CD4-positive, alpha-beta memory T cell (primary cell): Measurements from ENCODE around the gene NLGN2. TPM values are rescaled to one million over a fixed set of nuclear protein-coding genes. Genes with fewer than 3 reads are reported as not detected.

Experiments
- CTCF ChIA-PET: fragments of 350-600 bp; sonication (Branson Sonifier 250); formaldehyde crosslinking; loops from one replicate; lab custom pipeline; 2021; ENCODE audit warnings: inconsistent platforms; ENCODE audit not compliant: partially characterized antibody; lab: Charles Lee
- POLR2A ChIA-PET: fragments of 350-600 bp; sonication (Branson Sonifier 250); formaldehyde crosslinking; loops from one replicate; lab custom pipeline; 2021; ENCODE audit not compliant: partially characterized antibody; lab: Charles Lee
- DNase-seq, 5 donors: peaks; one replicate each; pipeline versions ENCODE4 v3.0.0 to v3.0.0-alpha.2; 2020 to 2022; ENCODE audit warnings: mixed read lengths in 1 of 5
- H3K27ac ChIP-seq: one replicate; pipeline ENCODE4 v1.7.0; 2013; ENCODE audit warnings: low read depth, low read length
- H3K27me3 ChIP-seq: 2 replicates; pipeline ENCODE4 v1.7.0; 2013; ENCODE audit warnings: mild to moderate bottlenecking, low read length, moderate library complexity; ENCODE audit not compliant: insufficient read depth
- H3K36me3 ChIP-seq: 2 replicates; pipeline ENCODE4 v1.7.0; 2013; ENCODE audit warnings: mild to moderate bottlenecking, low read length, moderate library complexity; ENCODE audit not compliant: insufficient read depth
- H3K4me1 ChIP-seq: 2 replicates; pipeline ENCODE4 v1.7.0; 2013; ENCODE audit warnings: mild to moderate bottlenecking, low read length, moderate library complexity; ENCODE audit not compliant: insufficient read depth
- H3K4me3 ChIP-seq, 2 donors: one replicate each; pipeline ENCODE4 v1.7.0; 2013; ENCODE audit warnings: low read length in 2 of 2, mild to moderate bottlenecking in 1 of 2
- H3K9me3 ChIP-seq, 2 donors: one replicate each; pipeline ENCODE4 v1.7.0; 2013; ENCODE audit warnings: low read length in 2 of 2, control low read depth in 1 of 2; ENCODE audit not compliant: control insufficient read depth in 1 of 2
- H3K27ac Mint-ChIP-seq, 7 donors: one replicate each; pipeline ENCODE4 v1.8.0; 2020 to 2021; ENCODE audit warnings: mixed read lengths in 7 of 7, mild to moderate bottlenecking in 6 of 7, inconsistent platforms in 3 of 7, moderate library complexity in 3 of 7
- H3K27me3 Mint-ChIP-seq, 2 donors: one replicate each; pipeline ENCODE4 v1.8.0; 2020 to 2021; ENCODE audit warnings: mixed read lengths in 2 of 2
- H3K36me3 Mint-ChIP-seq, 2 donors: one replicate each; pipeline ENCODE4 v1.8.0; 2020 to 2021; ENCODE audit warnings: mixed read lengths in 2 of 2, inconsistent platforms in 1 of 2, mild to moderate bottlenecking in 1 of 2
- H3K4me1 Mint-ChIP-seq, 4 donors: one replicate each; pipeline ENCODE4 v1.8.0; 2020 to 2021; ENCODE audit warnings: mixed read lengths in 4 of 4, mild to moderate bottlenecking in 1 of 4
- H3K4me3 Mint-ChIP-seq, 8 donors: one replicate each; pipeline ENCODE4 v1.8.0; 2020 to 2021; ENCODE audit warnings: mixed read lengths in 8 of 8, mild to moderate bottlenecking in 7 of 8, moderate library complexity in 6 of 8, inconsistent platforms in 3 of 8
- H3K9me3 Mint-ChIP-seq, 8 donors: one replicate each; pipeline ENCODE4 v1.8.0; 2020 to 2021; ENCODE audit warnings: mixed read lengths in 8 of 8, mild to moderate bottlenecking in 5 of 8, inconsistent platforms in 3 of 8, moderate library complexity in 1 of 8
- intact Hi-C: fragments of 100-400 bp; cut with micrococcal nuclease; formaldehyde crosslinking; loops from one replicate; pipeline ENCODE4 v1.15.1; 2023
- polyA plus RNA-seq, 2 donors: library from polyadenylated mRNA; unstranded; fragments of 300-500 nt; fragmentation: Illumina TruSeq; gene quantifications; one replicate each; pipeline ENCODE4 v1.2.3, GENCODE V29; 2021
- total RNA-seq, 2 experiments: library from RNA; stranded (reverse); gene quantifications; one replicate each; pipeline ENCODE4 v1.2.3, GENCODE V29; 2021

Gene NLGN2
- total and polyA plus RNA-seq, 4 experiments from 2014 or later: 0.08 to 9.8 (median 8.8) TPM; not detected in 1

DNA sequence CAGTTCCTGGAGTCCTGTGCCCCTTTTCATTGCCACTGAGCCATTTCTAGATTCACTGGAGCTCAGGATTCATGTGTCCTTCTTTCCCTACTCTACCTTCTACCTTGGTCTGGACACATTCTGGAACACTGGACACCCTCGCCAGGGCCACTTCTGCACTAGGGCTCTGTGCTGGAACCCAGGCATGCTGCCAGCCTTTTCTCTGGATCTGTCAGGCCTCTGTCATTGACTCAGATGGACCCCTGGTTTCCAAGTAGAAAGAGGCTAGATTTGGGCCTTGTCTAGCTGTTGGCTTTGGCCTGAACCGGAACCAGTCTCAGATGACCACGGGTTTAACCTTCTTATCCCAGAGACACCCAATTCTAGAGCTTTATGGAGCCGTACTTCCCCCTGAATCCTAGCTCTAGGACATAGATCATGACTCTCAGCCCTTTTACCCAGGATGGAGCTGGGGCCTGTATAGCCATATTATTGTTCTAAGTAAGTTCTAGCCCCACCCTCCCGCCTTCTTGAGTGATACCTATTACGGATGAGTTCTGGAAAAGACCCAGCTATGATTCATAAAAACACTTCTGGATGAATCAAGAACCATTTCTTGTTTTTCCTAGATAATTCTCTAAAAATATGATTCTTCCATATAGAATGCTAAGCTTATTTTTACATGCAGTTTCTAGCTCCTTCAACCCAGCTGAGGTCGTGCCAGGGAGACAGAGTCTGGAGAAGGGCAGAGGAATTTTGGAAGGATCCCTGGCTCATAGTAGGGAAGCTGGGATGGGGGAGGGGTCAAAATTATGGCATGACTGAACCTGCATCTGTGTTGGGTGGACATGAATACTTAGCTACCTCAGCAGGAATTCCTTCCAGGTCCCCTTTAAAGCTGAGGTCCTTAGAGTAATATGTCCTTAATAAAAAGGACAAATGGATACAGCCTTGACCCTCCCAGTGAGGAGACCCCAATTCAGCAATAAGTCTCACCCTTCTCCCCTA, 36.1 kb downstream of the NLGN2 start:
- peaks cover 55% of the 10 kb centered on the region for H3K27me3 ChIP-seq
- peak overlapping the region in 1 of 8 donors; percentile 44 for H3K4me3 Mint-ChIP-seq
- intact Hi-C loops: no loop called here
- peaks cover 0 to 11% of the 10 kb centered on the region in 2 donors for H3K36me3 Mint-ChIP-seq
- DNase-seq: peak in 1 of 5 donors; percentile 35
- POLR2A ChIA-PET: interaction anchor here (0.9 to 4.4 kb wide), 6 partner anchors 8 to 140 kb away, joined by 3 to 46 read pairs (median 26); partner anchors contain the start of genes MPDU1, POLR2A, SLC35G6 and TMEM102
- H3K36me3 ChIP-seq: no peaks in the 10 kb centered on the region
- peaks cover 0 to 2% (median 0%) of the 10 kb centered on the region in 8 donors for H3K9me3 Mint-ChIP-seq
- peaks cover 16 to 47% (median 33%) of the 10 kb centered on the region in 4 donors for H3K4me1 Mint-ChIP-seq
- no peak overlapping the region for H3K27ac ChIP-seq
- CTCF ChIA-PET: interaction anchor here (0.8 to 1.5 kb wide), 7 partner anchors 8 to 244 kb away, joined by 3 to 6 read pairs (median 3); partner anchors contain the start of genes TMEM102 and TP53
- H3K4me3 ChIP-seq: no peak overlapping the region
- peaks cover 39% of the 10 kb centered on the region for H3K4me1 ChIP-seq
- no peaks in the 10 kb centered on the region for H3K9me3 ChIP-seq
- peak overlapping the region in 1 of 7 donors; percentile 7 for H3K27ac Mint-ChIP-seq
- peaks cover 42 to 60% of the 10 kb centered on the region in 2 donors for H3K27me3 Mint-ChIP-seq

DNA sequence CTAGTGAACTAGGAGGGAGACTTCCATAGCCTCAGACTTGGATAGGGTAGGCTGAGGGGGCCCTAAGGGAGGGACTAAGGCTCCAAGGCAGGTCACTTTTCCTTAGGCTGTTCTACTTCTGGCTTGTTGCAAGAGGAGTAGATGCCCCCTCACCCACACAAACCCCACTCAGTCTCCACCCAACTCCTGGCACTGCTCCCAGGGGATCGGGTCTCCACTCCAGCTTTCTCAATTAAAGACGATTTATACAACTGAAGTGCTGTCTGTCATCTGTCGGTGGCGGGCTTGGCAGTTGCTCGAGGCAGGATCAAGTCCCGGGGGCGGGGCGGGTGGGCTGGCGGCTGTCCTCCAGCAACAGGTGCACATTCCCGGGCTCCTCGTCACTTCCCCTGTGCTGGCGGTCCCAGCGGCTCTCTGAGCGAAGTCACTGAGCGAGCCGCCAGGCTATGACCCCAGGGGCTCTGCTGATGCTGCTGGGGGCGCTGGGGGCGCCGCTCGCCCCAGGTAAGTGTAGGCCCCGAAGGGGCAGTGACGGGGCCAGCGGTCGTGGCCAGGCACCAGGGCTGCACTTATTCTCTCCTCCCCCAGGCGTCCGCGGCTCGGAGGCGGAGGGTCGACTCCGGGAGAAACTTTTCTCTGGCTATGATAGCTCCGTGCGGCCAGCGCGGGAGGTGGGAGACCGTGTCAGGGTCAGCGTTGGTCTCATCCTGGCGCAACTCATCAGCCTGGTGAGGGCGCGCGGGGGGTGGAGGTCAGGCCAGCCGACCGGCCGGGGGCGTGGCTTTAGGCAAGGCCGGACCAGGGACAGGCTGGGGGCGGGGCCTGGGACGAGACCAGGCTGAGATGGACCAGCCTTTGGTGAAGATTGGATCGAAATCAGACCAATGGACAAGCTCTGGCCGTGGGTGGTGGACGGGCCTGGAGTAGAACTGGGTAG, 37.3 kb downstream of the NLGN2 start, which contains the start of gene CHRNB1:
CHRNB1 (plus strand) TSS at position 380 of the 937 bp plus-strand sequence; CDS start at position 447, 67 bp downstream.
- H3K27ac Mint-ChIP-seq: peak within 1 kb of the TSS in 5 of 7 donors; percentile 29 to 76 (median 57)
- peak within 1 kb of the TSS; percentile 75 to 88 (median 83) for H3K4me3 Mint-ChIP-seq
- Histone ChIP-seq H3K27ac (no peak within 1 kb of the TSS), H3K4me3 (peak within 1 kb of the TSS in 1 of 2 donors; percentile 11), H3K9me3 (no peaks in the 10 kb centered on the region), H3K36me3 (no peaks in the 10 kb centered on the region), H3K4me1 (peaks cover 31% of the 10 kb centered on the region), H3K27me3 (peaks cover 45% of the 10 kb centered on the region)
- peaks cover 0 to 2% (median 0%) of the 10 kb centered on the region in 8 donors for H3K9me3 Mint-ChIP-seq
- peak in 1 of 5 donors; percentile 16 for DNase-seq
- peaks cover 39 to 58% of the 10 kb centered on the region in 2 donors for H3K27me3 Mint-ChIP-seq
- ChIA-PET CTCF (interaction anchor here (0.8 to 3.8 kb wide), 5 partner anchors 8 to 69 kb away, joined by 3 to 32 read pairs (median 4); partner anchors contain the start of gene TMEM102), POLR2A (interaction anchor here (0.8 to 4.4 kb wide), 10 partner anchors 9 to 139 kb away, joined by 3 to 46 read pairs (median 6); partner anchors contain the start of genes MPDU1, POLR2A, SLC35G6 and TMEM102)
- intact Hi-C loops: no loop called here
- peaks cover 0 to 13% of the 10 kb centered on the region in 2 donors for H3K36me3 Mint-ChIP-seq
- H3K4me1 Mint-ChIP-seq: peaks cover 11 to 40% (median 28%) of the 10 kb centered on the region in 4 donors

DNA sequence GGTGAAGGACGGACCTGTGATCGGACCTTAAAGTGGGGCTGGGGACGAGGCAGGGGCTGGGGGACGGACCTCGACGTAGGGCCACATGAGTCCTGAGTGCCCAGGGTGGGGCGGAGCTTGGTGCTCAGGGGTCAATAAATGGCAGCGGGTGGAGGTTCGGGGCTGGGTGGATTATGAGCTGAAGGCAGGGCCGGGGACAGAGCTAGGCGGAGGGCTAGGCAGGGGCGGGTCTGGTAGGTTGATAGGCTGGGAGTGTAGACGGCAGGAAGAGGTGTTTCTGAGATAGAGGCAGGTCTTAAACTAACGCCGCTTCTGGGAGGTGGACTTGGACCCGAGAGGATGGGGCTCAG, 37.9 kb downstream of the NLGN2 start:
- ChIA-PET CTCF (interaction anchor here (0.8 to 3.8 kb wide), 2 partner anchors 9 kb away, joined by 3 to 32 read pairs; no protein-coding TSS in a partner anchor), POLR2A (interaction anchor here (0.8 to 4.4 kb wide), 9 partner anchors 9 to 133 kb away, joined by 3 to 46 read pairs (median 5); partner anchors contain the start of genes POLR2A, SLC35G6, TMEM102 and ZBTB4)
- peaks cover 41% of the 10 kb centered on the region for H3K27me3 ChIP-seq
- H3K27ac ChIP-seq: no peak overlapping the region
- H3K9me3 ChIP-seq: no peaks in the 10 kb centered on the region
- Mint-ChIP-seq H3K27me3 (peaks cover 36 to 54% of the 10 kb centered on the region in 2 donors), H3K4me1 (peaks cover 9 to 33% (median 22%) of the 10 kb centered on the region in 4 donors), H3K36me3 (peaks cover 1 to 13% of the 10 kb centered on the region in 2 donors), H3K27ac (peak overlapping the region in 5 of 7 donors; percentile 29 to 76 (median 57)), H3K9me3 (peaks cover 0 to 2% (median 0%) of the 10 kb centered on the region in 8 donors), H3K4me3 (peak overlapping the region; percentile 75 to 88 (median 83))
- H3K36me3 ChIP-seq: no peaks in the 10 kb centered on the region
- DNase-seq: peak; percentile 32 to 55 (median 42)
- peaks cover 24% of the 10 kb centered on the region for H3K4me1 ChIP-seq
- H3K4me3 ChIP-seq: peak overlapping the region in 1 of 2 donors; percentile 11
- intact Hi-C loops: no loop called here

DNA sequence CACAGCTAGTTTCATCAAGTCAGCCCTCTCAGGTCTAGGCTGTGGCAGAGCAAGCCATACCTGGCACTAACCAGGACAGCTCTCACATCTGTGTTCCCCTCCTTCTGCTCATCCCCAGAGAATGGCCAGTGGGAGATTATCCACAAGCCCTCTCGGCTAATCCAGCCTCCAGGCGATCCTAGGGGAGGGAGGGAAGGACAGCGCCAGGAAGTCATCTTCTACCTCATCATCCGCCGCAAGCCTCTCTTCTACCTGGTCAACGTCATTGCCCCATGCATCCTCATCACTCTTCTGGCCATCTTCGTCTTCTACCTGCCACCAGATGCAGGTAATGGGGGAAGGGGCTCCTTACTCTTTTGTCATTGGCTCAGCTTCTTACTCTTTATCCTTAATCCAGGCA, 40.8 kb downstream of the NLGN2 start:
- Histone ChIP-seq H3K27me3 (peaks cover 33% of the 10 kb centered on the region), H3K27ac (no peak overlapping the region), H3K4me1 (peaks cover 18% of the 10 kb centered on the region), H3K36me3 (no peaks in the 10 kb centered on the region), H3K4me3 (no peak overlapping the region), H3K9me3 (no peaks in the 10 kb centered on the region)
- Mint-ChIP-seq H3K4me3 (no peak overlapping the region), H3K4me1 (peaks cover 9 to 30% (median 21%) of the 10 kb centered on the region in 4 donors), H3K27ac (no peak overlapping the region), H3K27me3 (peaks cover 25 to 38% of the 10 kb centered on the region in 2 donors), H3K36me3 (peaks cover 1 to 13% of the 10 kb centered on the region in 2 donors), H3K9me3 (peaks cover 0 to 2% (median 0%) of the 10 kb centered on the region in 8 donors)
- ChIA-PET CTCF (interaction anchor here (3.8 kb wide), 1 partner anchor 11 kb away, joined by 32 read pairs; no protein-coding TSS in a partner anchor), POLR2A (interaction anchor here (0.9 to 1.2 kb wide), 2 partner anchors 12 to 36 kb away, joined by 3 to 4 read pairs; partner anchors contain the start of gene POLR2A)
- DNase-seq: no peak
- intact Hi-C loops: no loop called here

DNA sequence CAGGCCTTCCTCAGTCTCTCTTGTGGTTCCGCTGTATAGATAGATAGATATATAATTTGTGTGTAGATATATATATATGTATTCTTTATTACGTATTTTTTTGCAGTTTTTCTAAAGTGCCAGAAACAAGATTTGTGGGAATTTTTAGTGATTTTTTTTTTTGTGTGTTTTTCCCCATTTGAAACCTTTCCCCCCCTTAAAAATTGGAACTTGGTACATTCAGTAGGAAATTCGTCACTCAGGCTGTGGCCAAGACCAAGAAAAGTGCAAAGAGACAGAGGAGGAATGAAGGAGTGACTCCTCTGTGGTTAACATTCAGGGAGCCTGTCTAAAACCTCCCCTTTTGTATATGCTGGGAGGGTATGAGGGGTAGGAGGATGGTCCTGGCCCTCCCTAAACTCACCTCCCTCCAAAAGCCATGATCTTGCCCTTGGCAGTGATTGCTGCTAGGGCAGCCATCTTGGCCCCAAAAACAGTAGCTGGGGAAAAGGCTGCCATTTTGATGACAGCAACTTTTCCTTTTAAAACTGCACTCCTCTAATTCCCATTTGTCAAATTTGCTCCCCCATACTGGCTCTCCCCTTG, 52.4 kb downstream of the NLGN2 start:
- Mint-ChIP-seq H3K27me3 (no peaks in the 10 kb centered on the region), H3K27ac (no peak overlapping the region), H3K9me3 (peaks cover 0 to 5% (median 0%) of the 10 kb centered on the region in 8 donors), H3K36me3 (peaks cover 6 to 33% of the 10 kb centered on the region in 2 donors), H3K4me3 (peak overlapping the region in 1 of 8 donors; percentile 7), H3K4me1 (peaks cover 13 to 26% (median 19%) of the 10 kb centered on the region in 4 donors)
- Histone ChIP-seq H3K27me3 (no peaks in the 10 kb centered on the region), H3K27ac (no peak overlapping the region), H3K9me3 (no peaks in the 10 kb centered on the region), H3K36me3 (no peaks in the 10 kb centered on the region), H3K4me3 (no peak overlapping the region), H3K4me1 (peaks cover 10% of the 10 kb centered on the region)
- CTCF ChIA-PET: interaction anchor here (0.6 to 1.4 kb wide), 2 partner anchors 23 to 115 kb away, joined by 4 to 5 read pairs; no protein-coding TSS in a partner anchor
- intact Hi-C loops: loop anchor here (5.0 kb wide), 1 partner anchor 227 kb away; the partner anchor contains the start of genes TP53 and WRAP53
- POLR2A ChIA-PET: interaction anchor here (1.4 to 23.4 kb wide), 2 partner anchors 14 to 22 kb away, joined by 3 to 398 read pairs; partner anchors contain the start of genes POLR2A, SLC35G6 and ZBTB4
- no peak for DNase-seq
